GM12878 (cell line): ENCODE measurements around the gene RRP36. TPM values are rescaled to one million over a fixed set of nuclear protein-coding genes. Genes with fewer than 3 reads are reported as not detected.

ENCODE experiments used
- ATAC-seq: fragments of 200-7000 bp; cut with Tn5 transposase; 3 replicates; pipeline ENCODE4 v1.9.1; 2020; ENCODE audit warnings: mild to moderate bottlenecking, moderate library complexity
- BruUV-seq: library from RNA; stranded (reverse); fragments of 400-500 nt; replicated peaks from 2 replicates; lab custom pipeline; 2021; lab: Mats Ljungman, UMichigan
- CTCF ChIA-PET: fragments of 300-600 bp; sonication (Branson Sonifier 250); formaldehyde crosslinking; extraction: SDS; loops from one replicate; lab custom pipeline; 2021; ENCODE audit warnings: inconsistent platforms; lab: Yijun Ruan, JAX
- POLR2A ChIA-PET: fragments of 350-600 bp; formaldehyde crosslinking; extraction: SDS; loops from one replicate; lab custom pipeline; 2021; ENCODE audit warnings: inconsistent platforms; lab: Charles Lee
- RAD21 ChIA-PET: fragments of 300-600 bp; sonication (Branson Sonifier 250); formaldehyde crosslinking; loops from one replicate; lab custom pipeline; 2023; ENCODE audit warnings: antibody characterized with exemption; ENCODE audit not compliant: unreplicated experiment; lab: Charles Lee
- SMC1A ChIA-PET: fragments of 300-600 bp; sonication (Branson Sonifier 250); formaldehyde crosslinking; loops from one replicate; lab custom pipeline; 2023; ENCODE audit not compliant: unreplicated experiment, uncharacterized antibody; lab: Charles Lee
- DNase-seq: peaks from one replicate; pipeline ENCODE4 v3.0.0-alpha.2; 2011; ENCODE audit warnings: low read depth, low spot score
- FAIRE-seq: peaks from 3 replicates; lab custom pipeline; 2011; peaks lifted over from hg19 to GRCh38; lab: Jason Lieb, UNC
- H2AFZ ChIP-seq: 2 replicates; pipeline ENCODE4 v1.6.0; 2011; ENCODE audit warnings: low read depth, low read length, control low read depth; ENCODE audit not compliant: control insufficient read depth
- H3K27ac ChIP-seq: 2 replicates; pipeline ENCODE4 v1.5.1; 2011; ENCODE audit warnings: control low read depth; ENCODE audit not compliant: control insufficient read depth, insufficient read depth
- H3K27me3 ChIP-seq, 2 experiments: replicated peaks in 1 of 2; 2 replicates each; pipeline versions ENCODE4 v1.6.0 to v1.6.1; 2011; ENCODE audit warnings: low read length in 1 of 2; ENCODE audit not compliant: control insufficient read depth in 2 of 2, insufficient read depth in 2 of 2
- H3K36me3 ChIP-seq, 2 experiments: 2 replicates each; pipeline ENCODE4 v1.5.1; 2011; ENCODE audit warnings: low read length in 1 of 2; ENCODE audit not compliant: control insufficient read depth in 2 of 2, insufficient read depth in 2 of 2
- H3K4me1 ChIP-seq: 2 replicates; pipeline ENCODE4 v1.6.1; 2011; ENCODE audit warnings: mild to moderate bottlenecking, low read length, moderate library complexity, mixed read lengths; ENCODE audit not compliant: control insufficient read depth, insufficient read depth
- H3K4me2 ChIP-seq: 2 replicates; pipeline ENCODE4 v1.6.0; 2011; ENCODE audit warnings: control low read depth; ENCODE audit not compliant: control insufficient read depth, insufficient read depth
- H3K4me3 ChIP-seq: fragments of 200-600 bp; sonication (generic); 2 replicates; pipeline ENCODE4 v1.5.1; 2016
- H3K79me2 ChIP-seq: 2 replicates; pipeline ENCODE4 v1.6.0; 2011; ENCODE audit warnings: low read length; ENCODE audit not compliant: control insufficient read depth, insufficient read depth
- H3K9ac ChIP-seq: 2 replicates; pipeline ENCODE4 v1.8.0; 2011; ENCODE audit warnings: low read length, control low read depth, mixed read lengths; ENCODE audit not compliant: control insufficient read depth, insufficient read depth
- H3K9me3 ChIP-seq: replicated peaks from 3 replicates; pipeline ENCODE4 v1.5.1; 2011; ENCODE audit warnings: mild to moderate bottlenecking, low read length; ENCODE audit not compliant: control insufficient read depth, insufficient read depth
- H4K20me1 ChIP-seq: 2 replicates; pipeline ENCODE4 v1.6.0; 2011; ENCODE audit not compliant: control insufficient read depth, insufficient read depth
- CBX3 ChIP-seq: fragments of 200-600 bp; sonication (generic); IDR thresholded peaks from 2 replicates; pipeline ENCODE4 v1.6.1; 2016; ENCODE audit warnings: low read depth, borderline replicate concordance
- JUND ChIP-seq: IDR thresholded peaks from 2 replicates; pipeline ENCODE4 v1.6.1; 2012; ENCODE audit warnings: low read depth, mild to moderate bottlenecking, low read length, improper control_type of control experiment, moderate library complexity
- LARP7 ChIP-seq: fragments of 450-650 bp; IDR thresholded peaks from 2 replicates; pipeline ENCODE4 v1.6.1; 2017; ENCODE audit warnings: mild to moderate bottlenecking
- TAF1 ChIP-seq: IDR thresholded peaks from 2 replicates; pipeline ENCODE4 v1.6.1; 2011; ENCODE audit warnings: mild to moderate bottlenecking, low read depth, low read length, borderline replicate concordance
- WGBS: methylation state at CpG from one replicate; pipeline ENCODE4 v1.1.6; 2016; ENCODE audit warnings: low lambda C conversion rate; ENCODE audit not compliant: insufficient replicate concordance, insufficient coverage; ENCODE audit errors: missing lambda C conversion rate; 5-methylcytosine and 5-hydroxymethylcytosine counted together
- in situ Hi-C: fragments of 300-500 bp; cut with MboI; formaldehyde crosslinking; loops from 9 replicates; pipeline ENCODE4 v1.14.3; 2018; ENCODE audit warnings: mixed read lengths
- intact Hi-C: fragments of 100-400 bp; cut with micrococcal nuclease; formaldehyde crosslinking; loops from one replicate; pipeline ENCODE4 v1.14.2; 2022; ENCODE audit not compliant: unreplicated experiment
- polyA plus RNA-seq, 11 experiments: library from polyadenylated mRNA; depleted of rRNA in 4 of 11; unstranded in 6 of 11; stranded (reverse) in 5 of 11; fragments of >200 nt; fragmentation: Nextera tagmentation in 4 of 11; fragmentation: Illumina TruSeq in 1 of 11; extraction: Ambion mirVana in 4 of 11; extraction: Trizol in 1 of 11; gene quantifications; 1 replicate in 1 of 11; 2 replicates in 10 of 11; pipeline versions ENCODE4 v1.2.1 to v1.2.3, GENCODE V29; 2011 to 2016; ENCODE audit warnings: inconsistent platforms in 2 of 11, missing spikeins in 2 of 11, low read depth in 1 of 11
- total RNA-seq, 4 experiments: library from RNA; depleted of rRNA in 3 of 4; stranded (reverse); fragments of >200 nt in 3 of 4; fragmentation: Illumina TruSeq in 1 of 4; extraction: Trizol in 1 of 4; gene quantifications; 2 replicates each; pipeline versions ENCODE4 v1.2.1 to v1.2.3, GENCODE V29; 2013 to 2021
- TF ChIP-seq, protein P1 (sequence below): fragments of 450-650 bp; formaldehyde crosslinking; IDR thresholded peaks from 2 replicates; pipeline ENCODE4 v1.4.0; 2020; ENCODE audit warnings: mild to moderate bottlenecking, moderate library complexity
- TF ChIP-seq, protein P2 (sequence below): fragments of 450-650 bp; IDR thresholded peaks from 2 replicates; pipeline ENCODE4 v1.6.1; 2017; ENCODE audit warnings: mild to moderate bottlenecking, moderate library complexity
- TF ChIP-seq, protein P3 (sequence below): fragments of 150-350 bp; IDR thresholded peaks from 2 replicates; pipeline ENCODE4 v1.6.1; 2016; ENCODE audit warnings: low read depth, low read length

Gene RRP36
- total and polyA plus RNA-seq, 10 of the 15 experiments (the other 5 are each of a cell fraction or from before 2014, with no cell fraction given) = 17.6 to 101 (median 69.7) TPM

DNA sequence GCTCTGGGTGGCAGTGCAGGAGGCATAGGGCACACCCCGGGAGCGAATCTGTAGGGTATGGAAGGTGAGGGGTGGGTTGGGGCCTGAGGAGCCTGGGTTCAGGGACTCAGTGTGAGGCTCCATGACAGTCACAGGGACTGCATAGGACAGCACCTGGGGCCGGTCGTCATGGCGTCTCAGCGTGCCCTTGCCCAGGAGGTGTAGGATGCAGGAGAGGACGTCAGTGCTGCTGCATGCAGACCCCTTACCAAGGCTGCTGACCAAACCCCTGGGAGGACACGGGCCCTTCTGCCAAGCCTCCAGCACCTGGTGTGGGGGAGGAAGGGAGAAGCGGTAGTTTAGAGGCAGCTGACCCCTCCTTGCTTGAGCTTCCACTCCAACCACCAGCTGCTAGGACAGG, 16.3 kb downstream of the RRP36 start (continued):
- TF ChIP-seq, protein P1, sequence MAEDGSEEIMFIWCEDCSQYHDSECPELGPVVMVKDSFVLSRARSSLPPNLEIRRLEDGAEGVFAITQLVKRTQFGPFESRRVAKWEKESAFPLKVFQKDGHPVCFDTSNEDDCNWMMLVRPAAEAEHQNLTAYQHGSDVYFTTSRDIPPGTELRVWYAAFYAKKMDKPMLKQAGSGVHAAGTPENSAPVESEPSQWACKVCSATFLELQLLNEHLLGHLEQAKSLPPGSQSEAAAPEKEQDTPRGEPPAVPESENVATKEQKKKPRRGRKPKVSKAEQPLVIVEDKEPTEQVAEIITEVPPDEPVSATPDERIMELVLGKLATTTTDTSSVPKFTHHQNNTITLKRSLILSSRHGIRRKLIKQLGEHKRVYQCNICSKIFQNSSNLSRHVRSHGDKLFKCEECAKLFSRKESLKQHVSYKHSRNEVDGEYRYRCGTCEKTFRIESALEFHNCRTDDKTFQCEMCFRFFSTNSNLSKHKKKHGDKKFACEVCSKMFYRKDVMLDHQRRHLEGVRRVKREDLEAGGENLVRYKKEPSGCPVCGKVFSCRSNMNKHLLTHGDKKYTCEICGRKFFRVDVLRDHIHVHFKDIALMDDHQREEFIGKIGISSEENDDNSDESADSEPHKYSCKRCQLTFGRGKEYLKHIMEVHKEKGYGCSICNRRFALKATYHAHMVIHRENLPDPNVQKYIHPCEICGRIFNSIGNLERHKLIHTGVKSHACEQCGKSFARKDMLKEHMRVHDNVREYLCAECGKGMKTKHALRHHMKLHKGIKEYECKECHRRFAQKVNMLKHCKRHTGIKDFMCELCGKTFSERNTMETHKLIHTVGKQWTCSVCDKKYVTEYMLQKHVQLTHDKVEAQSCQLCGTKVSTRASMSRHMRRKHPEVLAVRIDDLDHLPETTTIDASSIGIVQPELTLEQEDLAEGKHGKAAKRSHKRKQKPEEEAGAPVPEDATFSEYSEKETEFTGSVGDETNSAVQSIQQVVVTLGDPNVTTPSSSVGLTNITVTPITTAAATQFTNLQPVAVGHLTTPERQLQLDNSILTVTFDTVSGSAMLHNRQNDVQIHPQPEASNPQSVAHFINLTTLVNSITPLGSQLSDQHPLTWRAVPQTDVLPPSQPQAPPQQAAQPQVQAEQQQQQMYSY = no peak
- TF ChIP-seq, protein P2, sequence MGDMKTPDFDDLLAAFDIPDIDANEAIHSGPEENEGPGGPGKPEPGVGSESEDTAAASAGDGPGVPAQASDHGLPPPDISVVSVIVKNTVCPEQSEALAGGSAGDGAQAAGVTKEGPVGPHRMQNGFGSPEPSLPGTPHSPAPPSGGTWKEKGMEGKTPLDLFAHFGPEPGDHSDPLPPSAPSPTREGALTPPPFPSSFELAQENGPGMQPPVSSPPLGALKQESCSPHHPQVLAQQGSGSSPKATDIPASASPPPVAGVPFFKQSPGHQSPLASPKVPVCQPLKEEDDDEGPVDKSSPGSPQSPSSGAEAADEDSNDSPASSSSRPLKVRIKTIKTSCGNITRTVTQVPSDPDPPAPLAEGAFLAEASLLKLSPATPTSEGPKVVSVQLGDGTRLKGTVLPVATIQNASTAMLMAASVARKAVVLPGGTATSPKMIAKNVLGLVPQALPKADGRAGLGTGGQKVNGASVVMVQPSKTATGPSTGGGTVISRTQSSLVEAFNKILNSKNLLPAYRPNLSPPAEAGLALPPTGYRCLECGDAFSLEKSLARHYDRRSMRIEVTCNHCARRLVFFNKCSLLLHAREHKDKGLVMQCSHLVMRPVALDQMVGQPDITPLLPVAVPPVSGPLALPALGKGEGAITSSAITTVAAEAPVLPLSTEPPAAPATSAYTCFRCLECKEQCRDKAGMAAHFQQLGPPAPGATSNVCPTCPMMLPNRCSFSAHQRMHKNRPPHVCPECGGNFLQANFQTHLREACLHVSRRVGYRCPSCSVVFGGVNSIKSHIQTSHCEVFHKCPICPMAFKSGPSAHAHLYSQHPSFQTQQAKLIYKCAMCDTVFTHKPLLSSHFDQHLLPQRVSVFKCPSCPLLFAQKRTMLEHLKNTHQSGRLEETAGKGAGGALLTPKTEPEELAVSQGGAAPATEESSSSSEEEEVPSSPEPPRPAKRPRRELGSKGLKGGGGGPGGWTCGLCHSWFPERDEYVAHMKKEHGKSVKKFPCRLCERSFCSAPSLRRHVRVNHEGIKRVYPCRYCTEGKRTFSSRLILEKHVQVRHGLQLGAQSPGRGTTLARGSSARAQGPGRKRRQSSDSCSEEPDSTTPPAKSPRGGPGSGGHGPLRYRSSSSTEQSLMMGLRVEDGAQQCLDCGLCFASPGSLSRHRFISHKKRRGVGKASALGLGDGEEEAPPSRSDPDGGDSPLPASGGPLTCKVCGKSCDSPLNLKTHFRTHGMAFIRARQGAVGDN = no peak
- no peak for TF ChIP-seq JUND

DNA sequence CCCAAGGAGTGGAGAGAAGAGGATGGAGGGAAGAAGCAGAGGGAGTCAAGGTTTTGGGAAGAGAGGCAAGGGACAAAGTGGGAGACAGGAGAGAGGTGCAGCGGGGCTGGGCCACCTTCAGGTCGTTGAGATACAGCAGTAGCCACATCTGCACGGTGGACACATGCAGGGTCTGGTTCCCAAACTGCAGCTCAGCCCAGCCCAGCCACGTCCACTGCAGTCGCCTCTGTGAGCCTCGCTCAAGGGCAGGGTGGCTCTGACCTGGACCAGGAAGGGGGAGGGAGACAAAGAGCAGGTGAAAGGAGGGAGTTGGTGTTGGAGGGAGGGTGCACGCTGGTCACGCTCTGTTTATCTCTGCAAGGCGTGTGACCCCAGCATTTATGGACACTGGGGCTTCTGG, 17.3 kb downstream of the RRP36 start:
- TF ChIP-seq CBX3 = no peak
- no peak for TF ChIP-seq TAF1
- TF ChIP-seq, protein P3, sequence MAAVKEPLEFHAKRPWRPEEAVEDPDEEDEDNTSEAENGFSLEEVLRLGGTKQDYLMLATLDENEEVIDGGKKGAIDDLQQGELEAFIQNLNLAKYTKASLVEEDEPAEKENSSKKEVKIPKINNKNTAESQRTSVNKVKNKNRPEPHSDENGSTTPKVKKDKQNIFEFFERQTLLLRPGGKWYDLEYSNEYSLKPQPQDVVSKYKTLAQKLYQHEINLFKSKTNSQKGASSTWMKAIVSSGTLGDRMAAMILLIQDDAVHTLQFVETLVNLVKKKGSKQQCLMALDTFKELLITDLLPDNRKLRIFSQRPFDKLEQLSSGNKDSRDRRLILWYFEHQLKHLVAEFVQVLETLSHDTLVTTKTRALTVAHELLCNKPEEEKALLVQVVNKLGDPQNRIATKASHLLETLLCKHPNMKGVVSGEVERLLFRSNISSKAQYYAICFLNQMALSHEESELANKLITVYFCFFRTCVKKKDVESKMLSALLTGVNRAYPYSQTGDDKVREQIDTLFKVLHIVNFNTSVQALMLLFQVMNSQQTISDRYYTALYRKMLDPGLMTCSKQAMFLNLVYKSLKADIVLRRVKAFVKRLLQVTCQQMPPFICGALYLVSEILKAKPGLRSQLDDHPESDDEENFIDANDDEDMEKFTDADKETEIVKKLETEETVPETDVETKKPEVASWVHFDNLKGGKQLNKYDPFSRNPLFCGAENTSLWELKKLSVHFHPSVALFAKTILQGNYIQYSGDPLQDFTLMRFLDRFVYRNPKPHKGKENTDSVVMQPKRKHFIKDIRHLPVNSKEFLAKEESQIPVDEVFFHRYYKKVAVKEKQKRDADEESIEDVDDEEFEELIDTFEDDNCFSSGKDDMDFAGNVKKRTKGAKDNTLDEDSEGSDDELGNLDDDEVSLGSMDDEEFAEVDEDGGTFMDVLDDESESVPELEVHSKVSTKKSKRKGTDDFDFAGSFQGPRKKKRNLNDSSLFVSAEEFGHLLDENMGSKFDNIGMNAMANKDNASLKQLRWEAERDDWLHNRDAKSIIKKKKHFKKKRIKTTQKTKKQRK = no peak
- TF ChIP-seq LARP7 = no peak
- Histone ChIP-seq H3K4me3 (no peak overlapping the region), H3K4me1 (no peaks in the 10 kb centered on the region), H3K4me2 (no peak overlapping the region), H3K27me3 (no peaks in the 10 kb centered on the region), H3K9ac (no peak overlapping the region), H3K36me3 (peaks cover 13 to 14% of the 10 kb centered on the region in 2 experiments), H4K20me1 (no peaks in the 10 kb centered on the region), H3K27ac (no peak overlapping the region), H2AFZ (no peak overlapping the region), H3K9me3 (no peaks in the 10 kb centered on the region), H3K79me2 (no peaks in the 10 kb centered on the region)
- ATAC-seq (no peak), DNase-seq (no peak), FAIRE-seq (no peak)
- WGBS = 80% methylated on average over 9 of the region's 9 CpGs
- intact Hi-C loops (no loop called here), in situ Hi-C loops (no loop called here)
- SMC1A ChIA-PET = no interaction called here
- POLR2A ChIA-PET = interaction anchor here (0.7 kb wide), 1 partner anchor 66 kb away, joined by 3 read pairs; no protein-coding TSS in a partner anchor
- BruUV-seq = no TSS peak
- RAD21 ChIA-PET = no interaction called here
- CTCF ChIA-PET = no interaction called here
